ENCODE results near the gene SH3BP5. TPM values are rescaled to one million over a fixed set of nuclear protein-coding genes. Genes with fewer than 3 reads are reported as not detected.

Gene SH3BP5
- total RNA-seq, 1 donor from 2014 or later, result 106 TPM

DNA sequence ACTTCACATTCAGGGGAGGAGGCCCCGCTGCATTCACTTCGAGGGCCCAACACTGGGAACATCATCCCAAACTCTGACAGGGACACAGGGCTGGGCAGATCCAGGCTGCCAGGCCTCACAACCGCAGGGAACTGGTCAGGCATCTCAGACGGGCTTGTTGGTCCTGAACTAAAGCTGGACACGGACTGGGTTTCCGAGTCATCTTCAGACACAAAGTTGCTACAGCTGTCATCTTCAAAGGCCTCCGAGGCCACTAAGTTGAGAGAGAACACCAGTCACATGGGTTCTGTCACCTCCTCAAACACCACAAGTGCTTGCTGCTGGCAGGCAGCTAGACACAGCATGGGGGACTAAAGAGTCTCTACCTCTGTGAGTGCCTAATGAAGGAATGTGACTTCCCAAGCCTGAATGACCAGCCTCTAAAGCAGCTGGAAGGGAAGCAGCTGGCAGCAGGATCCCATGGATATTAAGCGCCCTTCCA lies 75.5 kb downstream of the SH3BP5 start:
- no peak for DNase-seq (ENCODE audit: low read depth, low spot score)

DNA sequence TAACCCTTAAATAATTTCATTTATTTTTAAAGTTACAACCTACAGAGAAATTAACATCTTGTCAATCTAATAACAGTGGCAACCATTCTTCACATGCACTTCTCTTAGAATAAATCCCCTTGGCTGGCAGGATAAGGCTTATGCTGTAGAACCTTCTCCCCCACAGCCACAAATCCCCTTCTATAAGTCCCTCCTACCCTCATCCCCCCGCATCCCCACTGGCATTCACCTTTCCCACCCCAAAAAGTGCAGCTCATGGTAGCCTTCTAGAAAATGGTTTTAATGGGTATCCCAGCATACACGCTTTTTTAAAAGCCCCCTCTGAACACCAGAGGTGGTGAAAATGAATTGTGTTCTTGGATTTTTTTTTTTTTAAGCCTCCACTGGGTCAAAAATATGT lies 77.2 kb downstream of the SH3BP5 start:
- DNase-seq (ENCODE audit: low read depth, low spot score), result no peak

DNA sequence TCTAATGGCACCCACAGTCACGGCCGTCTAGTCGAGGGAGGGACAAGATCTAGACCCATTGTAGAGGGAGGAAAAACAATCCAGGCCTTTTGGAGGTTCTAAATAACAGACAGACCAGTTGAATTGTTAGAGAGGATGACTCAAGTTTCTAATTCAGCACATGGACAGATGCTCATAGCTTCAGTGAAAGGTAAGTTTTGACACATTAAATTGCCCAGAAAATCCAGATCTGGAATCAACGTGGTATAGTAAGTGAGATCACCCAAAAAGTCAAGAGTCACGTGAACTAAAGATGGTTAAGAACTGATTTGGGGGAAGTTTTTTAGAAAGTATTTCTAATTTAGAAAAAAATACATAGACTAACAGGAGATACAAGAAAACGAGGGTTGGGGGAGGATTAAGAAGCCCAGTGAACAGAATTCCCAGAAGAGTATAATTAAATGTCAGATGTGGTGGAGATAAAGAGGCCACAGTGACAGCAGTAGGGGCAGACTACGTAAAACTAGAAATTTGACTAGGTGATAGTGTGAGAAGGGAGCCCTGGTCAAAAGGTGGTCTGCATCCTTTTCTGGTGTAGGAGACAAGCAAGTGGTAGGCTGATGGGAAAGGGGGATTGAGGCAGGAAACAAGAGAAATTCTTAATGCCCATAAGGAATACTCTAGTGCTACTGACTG lies 79.2 kb downstream of the SH3BP5 start:
- no peak for DNase-seq (ENCODE audit: low read depth, low spot score)

DNA sequence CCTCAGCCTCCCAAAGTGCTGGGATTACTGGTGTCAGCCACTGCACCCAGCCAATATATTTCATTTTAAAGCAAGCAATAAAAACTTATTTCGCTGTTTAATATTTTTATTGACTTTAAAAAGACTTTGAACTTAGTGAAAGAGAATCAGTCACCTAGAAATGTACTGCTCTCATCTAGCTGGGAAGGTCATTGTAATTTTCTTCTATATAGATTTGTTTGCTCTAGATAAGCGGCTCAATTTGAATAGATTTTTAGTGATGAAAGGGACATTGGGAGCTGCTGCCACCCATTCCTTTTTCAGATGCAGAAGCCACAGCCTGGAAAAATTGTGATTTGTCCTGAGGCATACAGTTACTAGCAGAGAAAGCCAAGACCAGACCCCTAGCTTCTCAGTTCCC lies 86.2 kb downstream of the SH3BP5 start:
- DNase-seq (ENCODE audit: low read depth, low spot score), result no peak

DNA sequence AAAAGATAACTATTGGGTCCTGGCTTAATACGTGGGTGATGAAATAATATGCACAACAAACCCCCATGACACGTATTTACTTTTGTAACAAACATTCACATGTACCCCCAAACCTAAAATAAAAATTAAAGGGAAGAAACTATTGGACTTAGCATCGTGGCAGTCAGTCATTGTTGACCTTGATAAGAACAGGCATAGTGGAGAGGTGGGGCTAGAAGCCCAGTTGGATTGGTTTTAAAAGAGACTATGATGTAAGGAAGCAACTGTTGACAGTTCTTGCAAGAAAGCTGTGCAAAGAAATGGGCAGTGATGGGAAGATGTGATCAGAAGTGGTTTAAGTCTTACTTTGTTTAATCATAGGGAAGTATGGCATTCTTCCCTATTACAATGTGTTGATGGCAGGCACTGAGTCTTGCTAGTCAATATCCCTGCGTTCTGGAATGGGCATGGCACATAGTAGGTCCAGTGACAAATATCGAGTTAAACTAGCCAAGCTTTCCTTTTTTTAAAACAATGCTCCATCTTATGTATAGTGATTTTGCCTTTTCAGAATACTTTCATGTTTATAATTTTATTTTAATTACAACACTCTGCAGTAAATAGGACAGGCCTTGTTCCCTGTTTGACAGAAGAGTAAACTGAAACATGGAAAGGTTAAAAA lies 88.4 kb downstream of the SH3BP5 start:
- DNase-seq (ENCODE audit: low read depth, low spot score), result no peak

DNA sequence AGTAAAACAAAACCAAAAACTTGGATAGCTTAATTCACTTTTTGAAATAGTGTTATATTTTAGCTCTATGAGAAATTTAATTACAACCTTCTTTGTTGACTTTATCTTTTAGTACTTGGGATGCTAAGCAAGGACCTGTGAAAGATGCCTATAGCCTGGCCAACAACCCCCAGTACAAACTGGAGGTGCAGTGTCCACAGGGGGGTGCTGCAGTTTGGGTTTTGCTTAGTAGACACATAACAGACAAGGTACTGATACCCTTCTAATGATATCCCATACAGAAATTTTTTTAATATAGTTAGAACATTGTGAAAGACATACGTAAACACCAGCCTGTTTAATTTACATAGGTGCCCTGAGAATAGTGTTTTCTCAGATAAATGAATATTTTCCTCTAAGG lies 91.0 kb downstream of the SH3BP5 start:
- no peak for DNase-seq (ENCODE audit: low read depth, low spot score)

DNA sequence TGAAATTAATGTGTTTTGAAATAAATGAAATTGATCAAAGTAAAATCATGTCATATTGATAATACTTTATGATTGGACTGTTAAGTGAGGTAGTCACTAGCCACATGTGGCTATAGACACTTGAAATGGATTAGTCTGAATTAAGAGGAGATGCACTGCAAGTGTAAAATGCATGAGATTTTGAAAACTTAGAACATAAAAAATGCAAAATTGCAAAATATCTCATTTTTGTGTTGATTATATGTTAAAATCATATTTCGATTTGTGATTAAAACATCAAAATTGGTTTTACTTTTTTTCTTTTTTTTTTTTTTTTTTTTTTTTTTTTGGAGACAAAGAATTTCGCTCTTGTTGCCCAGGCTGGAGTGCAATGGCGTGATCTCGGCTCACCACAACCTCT lies 103.1 kb downstream of the SH3BP5 start:
- DNase-seq (ENCODE audit: low read depth, low spot score), result no peak

DNA sequence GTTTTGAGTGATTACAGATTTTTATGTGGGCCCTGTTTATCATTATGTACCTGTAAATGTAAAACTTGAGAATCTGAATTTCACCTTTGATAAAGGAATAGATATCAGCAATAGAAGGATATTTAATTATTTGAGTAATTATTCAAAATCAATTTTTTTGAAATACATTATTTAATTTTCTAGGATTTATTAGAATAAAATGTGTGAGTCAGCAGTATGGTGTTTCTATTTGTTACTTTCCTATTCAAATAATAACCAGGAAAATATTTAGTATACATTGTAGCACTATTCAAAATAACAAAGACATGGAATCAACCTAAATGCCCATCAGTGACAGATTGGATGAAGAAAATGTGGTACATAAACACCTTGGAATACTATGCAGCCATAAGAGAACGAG lies 104.2 kb downstream of the SH3BP5 start:
- no peak for DNase-seq (ENCODE audit: low read depth, low spot score)

DNA sequence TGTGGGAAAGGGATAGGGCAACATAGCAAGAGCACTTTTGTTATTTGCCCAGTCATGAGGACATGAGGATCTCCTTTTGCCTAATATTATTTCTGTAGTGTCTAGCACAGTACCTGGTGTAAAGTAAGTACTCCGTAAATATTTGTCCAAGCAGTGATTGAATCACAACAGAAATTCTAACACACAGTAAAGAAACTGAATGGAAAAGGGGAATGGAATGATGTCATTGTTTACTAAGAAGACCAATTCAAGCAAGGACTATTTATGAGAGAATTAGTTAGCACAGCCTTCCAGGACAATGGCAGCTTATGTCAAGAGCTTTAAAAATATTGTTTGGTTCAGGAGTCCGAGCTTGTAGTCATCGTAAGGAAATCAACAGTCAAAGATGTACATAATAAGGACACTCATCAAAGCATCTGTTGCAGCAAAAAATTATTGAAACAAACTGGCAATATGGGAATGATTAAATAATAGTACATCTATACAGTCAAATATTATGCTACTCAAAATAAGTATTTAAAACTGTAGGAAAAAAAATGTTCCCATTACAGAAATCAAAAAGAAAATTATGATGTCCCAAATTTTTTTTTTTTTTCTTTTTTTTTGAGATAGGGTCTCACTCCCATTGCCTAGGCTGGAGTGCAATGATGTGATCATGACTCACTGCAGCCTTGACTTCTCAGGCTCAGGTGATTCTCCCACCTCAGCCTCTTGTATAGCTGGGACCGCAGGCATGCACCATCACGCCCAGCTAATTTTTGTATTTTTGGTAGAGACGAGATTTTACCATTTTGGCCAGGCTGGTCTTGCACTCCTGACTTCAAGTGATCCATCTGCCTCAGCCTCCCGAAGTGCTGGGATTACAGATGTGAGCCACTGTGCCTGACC lies 108.5 kb downstream of the SH3BP5 start:
- DNase-seq (ENCODE audit: low read depth, low spot score), result no peak

DNA sequence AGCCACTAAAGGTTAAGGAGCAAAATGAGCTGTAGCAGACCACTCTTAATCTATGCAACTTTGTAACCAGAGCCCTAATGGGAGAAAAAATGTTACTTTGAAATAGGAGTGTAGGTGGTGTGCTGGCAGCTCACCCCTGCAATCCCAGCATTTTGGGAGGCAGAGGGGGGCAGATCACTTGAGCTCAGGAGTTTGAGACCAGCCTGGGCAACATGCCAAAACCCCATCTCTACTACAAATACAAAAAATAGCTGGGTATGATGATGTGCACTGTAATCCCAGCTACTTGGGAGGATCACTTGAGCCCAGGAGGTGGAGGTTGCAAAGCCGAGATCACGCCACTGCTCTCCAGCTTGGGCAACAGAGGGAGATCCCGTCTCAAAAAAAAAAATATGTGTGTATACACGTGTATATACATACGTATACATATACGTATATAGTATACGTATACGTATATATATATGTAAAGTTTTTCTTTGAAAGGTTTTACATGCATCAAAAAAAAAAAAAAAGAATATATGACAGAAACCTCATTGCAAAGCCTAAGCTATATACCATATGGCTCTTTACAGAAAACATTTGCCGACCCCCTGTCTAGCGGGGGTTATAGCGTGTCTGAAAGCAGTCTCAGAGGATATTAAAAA lies 110.7 kb downstream of the SH3BP5 start:
- no peak for DNase-seq (ENCODE audit: low read depth, low spot score)

DNA sequence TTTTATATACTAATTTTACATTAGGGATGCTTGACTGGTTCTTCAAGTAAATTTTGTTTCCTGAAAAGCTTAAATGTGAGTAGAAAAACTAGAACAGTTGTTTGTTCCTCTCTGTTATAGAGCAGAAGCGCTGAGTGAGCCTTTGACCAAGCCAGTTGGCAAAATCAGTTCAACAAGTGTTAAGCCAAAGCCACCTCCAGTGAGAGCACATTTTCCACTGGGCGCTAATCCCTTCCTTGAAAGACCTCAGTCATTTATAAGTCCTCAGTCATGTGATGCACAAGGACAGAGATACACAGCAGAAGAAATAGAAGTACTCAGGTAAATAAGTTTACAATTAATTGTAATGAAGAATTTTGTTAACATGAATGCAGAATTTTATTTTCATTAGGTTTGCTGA lies 111.7 kb downstream of the SH3BP5 start:
- no peak for DNase-seq (ENCODE audit: low read depth, low spot score)

DNA sequence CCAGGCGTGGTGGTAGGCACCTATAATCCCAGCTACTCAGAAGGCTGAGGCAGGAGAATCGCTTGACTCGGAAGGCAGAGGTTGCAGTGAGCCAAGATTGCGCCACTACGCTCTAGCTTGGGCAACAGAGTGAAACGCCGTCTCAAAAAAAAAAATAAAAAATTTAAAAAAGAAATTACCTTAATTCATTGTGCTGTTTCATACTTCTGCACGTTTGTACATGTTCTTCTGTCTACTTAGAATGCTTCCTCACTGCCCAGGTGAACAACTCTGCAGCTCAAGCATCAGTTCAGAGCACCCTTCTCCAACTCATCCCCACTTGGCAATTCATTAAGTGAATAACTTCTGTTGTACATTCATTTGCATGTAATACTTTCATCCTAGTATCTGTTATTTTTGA lies 112.3 kb downstream of the SH3BP5 start:
- no peak for DNase-seq (ENCODE audit: low read depth, low spot score)

DNA sequence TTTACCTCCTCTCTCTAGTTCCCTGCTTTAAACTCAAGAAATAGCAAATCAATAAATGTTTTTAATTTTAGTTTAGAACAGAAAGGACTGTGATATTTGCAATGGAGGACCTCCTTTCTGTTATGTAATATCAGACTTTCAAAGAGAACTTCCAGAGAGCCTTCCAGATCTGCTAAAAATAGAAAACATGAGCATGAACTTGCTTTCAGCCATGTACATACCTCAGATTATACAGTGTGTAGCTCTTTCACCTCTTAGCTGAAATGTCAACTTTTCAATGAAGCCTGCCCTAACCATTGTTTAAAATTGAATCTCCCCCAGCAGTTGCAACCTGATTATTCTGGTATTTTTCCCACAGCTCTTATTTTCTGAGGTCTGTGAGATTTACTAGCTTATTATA lies 113.7 kb downstream of the SH3BP5 start:
- no peak for DNase-seq (ENCODE audit: low read depth, low spot score)

DNA sequence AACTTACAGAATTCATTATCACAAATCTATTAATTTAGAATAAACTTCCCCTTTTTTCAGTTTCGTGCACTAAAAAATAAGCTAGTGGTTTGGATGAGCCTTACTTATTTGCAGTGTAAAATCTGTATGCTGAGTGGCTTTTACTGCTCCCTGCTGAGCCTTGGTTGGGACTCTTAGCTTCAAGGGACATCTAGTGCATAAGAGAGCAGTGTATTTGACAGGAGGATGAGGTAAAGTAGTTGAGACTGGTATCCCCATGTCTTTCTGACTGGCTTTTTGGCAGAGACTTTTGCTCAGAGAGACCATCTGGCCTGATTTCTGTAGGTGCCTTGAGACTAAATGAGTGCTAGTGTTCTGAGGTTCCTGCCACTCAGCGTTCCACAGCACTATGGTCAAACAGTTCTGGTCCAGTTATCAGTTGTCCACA lies 114.5 kb downstream of the SH3BP5 start:
- DNase-seq (ENCODE audit: low read depth, low spot score), result no peak

DNA sequence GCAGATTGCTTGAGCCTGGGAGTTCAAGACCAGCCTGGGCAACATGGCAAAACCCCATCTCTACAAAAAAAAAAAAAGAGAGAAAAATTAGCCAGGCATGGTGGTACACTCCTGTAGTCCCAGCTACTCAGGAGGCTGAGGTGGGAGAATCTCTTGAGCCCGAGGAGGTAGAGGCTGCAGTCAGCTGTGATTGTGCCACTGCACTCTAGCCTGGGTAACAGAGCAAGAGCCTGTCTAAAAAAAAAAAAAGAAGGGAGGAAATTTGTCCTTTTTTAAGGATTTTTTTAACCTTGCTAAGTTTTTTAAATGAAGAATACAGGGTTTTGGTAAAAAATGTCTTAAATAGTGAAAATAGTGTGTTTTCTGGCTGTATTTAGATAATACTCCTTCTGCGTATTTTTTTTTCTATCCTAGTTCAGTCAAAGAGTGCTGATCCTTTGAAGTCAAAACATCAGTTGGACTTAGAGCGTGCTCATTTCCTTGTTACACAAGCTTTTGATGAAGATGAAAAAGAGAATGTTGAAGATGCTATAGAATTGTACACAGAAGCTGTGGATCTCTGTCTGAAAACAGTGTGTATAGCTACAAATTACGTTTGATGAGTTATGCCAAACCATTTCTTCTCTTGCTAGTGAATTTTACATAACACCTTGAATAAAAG lies 115.2 kb downstream of the SH3BP5 start:
- DNase-seq (ENCODE audit: low read depth, low spot score), result no peak

DNA sequence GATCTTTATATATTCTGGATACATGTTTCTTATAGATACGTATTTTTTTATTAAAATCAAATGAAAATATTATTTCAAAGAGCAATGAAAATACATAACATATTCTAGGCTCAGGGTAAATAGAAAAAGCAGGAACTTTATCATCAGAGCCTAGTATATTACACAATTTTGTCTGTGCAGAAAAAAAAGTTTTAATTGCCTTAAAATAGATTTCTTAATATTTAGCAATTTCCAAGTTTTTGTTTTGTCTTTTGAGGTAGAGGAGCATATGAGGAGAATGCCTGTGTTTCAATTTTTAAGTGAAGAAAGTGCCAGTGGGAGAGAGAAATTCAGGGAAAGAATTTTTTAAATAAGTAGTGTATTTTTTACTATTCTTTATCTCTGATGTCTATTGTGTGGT lies 115.9 kb downstream of the SH3BP5 start:
- DNase-seq (ENCODE audit: low read depth, low spot score), result no peak

DNA sequence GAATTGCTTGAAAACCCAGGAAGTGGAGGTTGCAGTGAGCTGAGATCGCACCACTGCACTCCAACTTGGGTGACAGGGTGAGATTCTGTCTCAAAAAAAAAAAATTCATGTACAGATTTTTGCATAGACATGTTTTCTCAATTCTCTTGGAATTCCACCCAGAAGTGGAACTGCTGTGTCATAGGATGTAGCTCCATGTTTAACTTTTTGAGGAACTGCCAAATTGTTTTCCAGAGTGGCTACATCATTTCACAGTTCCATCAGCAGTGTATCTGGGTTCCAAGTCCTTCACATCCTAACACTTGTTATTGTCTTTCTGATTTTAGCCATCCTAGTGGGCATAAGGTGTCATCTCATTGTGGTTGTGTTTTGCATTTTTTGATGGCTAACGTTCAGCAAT lies 116.4 kb downstream of the SH3BP5 start:
- no peak for DNase-seq (ENCODE audit: low read depth, low spot score)

DNA sequence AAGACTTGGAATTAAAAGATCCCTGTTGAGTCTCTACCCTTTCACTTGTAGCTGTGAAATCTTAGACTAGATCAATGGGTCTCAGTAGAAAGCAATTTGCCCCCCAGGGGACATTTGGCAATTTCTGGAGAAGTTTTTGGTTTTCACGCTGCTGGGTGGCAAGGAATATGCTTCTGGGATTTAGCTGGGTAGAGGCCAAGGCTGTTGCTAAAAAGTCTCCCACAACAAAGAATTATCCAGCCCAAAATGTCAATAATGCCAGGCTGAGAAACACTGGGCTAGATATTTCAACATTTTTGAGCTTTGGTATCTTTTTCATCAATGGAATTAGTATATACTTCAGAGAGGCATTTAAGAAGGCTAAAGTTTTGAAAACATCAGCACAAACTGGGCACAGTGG lies 117.6 kb downstream of the SH3BP5 start:
- no peak for DNase-seq (ENCODE audit: low read depth, low spot score)

DNA sequence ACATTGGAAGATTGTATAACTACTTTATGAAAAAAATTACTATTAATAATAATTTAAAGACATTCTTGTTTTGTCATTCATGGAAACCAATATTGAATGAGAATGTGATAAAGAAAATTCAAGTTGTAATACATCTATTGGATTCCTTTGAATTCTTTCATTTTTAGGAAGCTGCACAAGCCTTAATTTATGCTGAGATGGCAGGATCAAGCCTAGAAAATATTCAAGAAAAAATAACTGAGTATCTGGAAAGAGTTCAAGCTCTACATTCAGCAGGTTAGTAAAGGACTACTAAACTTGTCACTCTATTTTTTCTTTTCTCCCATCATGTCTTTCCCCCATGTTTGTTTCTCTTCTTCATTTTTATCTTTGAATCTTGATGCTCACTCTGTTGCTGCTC lies 120.4 kb downstream of the SH3BP5 start:
- DNase-seq (ENCODE audit: low read depth, low spot score), result no peak

DNA sequence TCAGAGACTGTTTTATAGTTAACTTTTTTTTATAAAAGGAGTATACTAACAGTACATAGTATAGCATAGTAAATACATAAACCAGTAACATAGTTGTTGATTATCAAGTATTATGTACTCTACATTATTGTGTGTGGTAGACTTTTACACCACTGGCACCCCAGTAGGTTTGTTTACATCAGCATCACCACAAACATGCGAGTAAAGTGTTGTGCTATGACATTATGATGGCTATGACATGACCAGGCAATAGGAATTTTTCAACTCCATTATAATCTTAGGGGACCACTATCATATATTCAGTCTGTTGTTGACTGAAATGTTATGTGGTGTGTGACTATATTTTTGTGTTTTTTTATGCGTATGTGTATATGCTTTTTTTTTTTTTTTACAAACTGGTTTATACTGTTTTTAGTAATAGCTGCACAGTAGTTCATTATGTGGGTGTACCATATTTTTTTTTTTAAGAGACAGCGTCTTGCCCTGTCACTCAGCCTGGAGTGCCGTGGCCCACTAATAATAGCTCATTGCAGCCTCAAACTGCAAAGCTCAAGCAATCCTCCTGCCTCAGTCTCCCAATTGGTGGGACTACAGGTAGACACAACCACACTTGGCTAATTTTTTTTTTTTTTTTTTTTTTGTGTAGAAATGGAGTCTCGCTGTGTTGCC lies 124.4 kb downstream of the SH3BP5 start:
- no peak for DNase-seq (ENCODE audit: low read depth, low spot score)
